HepG2 (cell line): ENCODE measurements around the gene UTF1. TPM values are rescaled to one million over a fixed set of nuclear protein-coding genes. Genes with fewer than 3 reads are reported as not detected.

Experiments
- ATAC-seq: fragments of 200-7000 bp; cut with Tn5 transposase; 3 replicates; pipeline ENCODE4 v1.9.1; 2020; ENCODE audit warnings: mild to moderate bottlenecking, moderate library complexity
- BruUV-seq: library from RNA; stranded (reverse); fragments of 400-500 nt; replicated peaks from 2 replicates; lab custom pipeline; 2021; lab: Mats Ljungman, UMichigan
- CTCF ChIA-PET: fragments of 300-600 bp; formaldehyde crosslinking; extraction: SDS; loops from one replicate; lab custom pipeline; 2021; ENCODE audit warnings: low total read pairs, inconsistent platforms, low intra/inter-chr PET ratio; lab: Yijun Ruan, JAX
- POLR2A ChIA-PET: fragments of 350-600 bp; sonication (Branson Sonifier 250); formaldehyde crosslinking; loops from one replicate; lab custom pipeline; 2020; ENCODE audit warnings: antibody characterized with exemption, inconsistent platforms; lab: Yijun Ruan, JAX
- DNase-seq: peaks from one replicate; pipeline ENCODE4 v3.0.0-alpha.2; 2015; ENCODE audit warnings: low spot score
- FAIRE-seq: peaks from 3 replicates; lab custom pipeline; 2011; peaks lifted over from hg19 to GRCh38; lab: Jason Lieb, UNC
- H2AFZ ChIP-seq: one replicate; pipeline ENCODE4 v1.6.1; 2011; ENCODE audit warnings: low read length, inconsistent platforms
- H3K27ac ChIP-seq: fragments of 300-600 bp; 3 replicates; pipeline ENCODE4 v1.8.0; 2011; ENCODE audit warnings: mixed run types, mild to moderate bottlenecking, mixed read lengths, low read length, inconsistent platforms; ENCODE audit not compliant: insufficient read depth; ENCODE audit errors: extremely low read length
- H3K27me3 ChIP-seq, 2 experiments: fragments of 200-600 bp in 1 of 2; 2 replicates in 1 of 2; 3 replicates in 1 of 2; pipeline versions ENCODE4 v1.6.0 to v1.8.0; 2011; ENCODE audit warnings: low read length in 2 of 2, mild to moderate bottlenecking in 2 of 2, moderate library complexity in 2 of 2, inconsistent platforms in 1 of 2; ENCODE audit not compliant: insufficient read depth in 2 of 2, control insufficient read depth in 1 of 2
- H3K36me3 ChIP-seq, 2 experiments: fragments of 200-600 bp in 1 of 2; replicated peaks in 1 of 2; 2 replicates in 1 of 2; 3 replicates in 1 of 2; pipeline versions ENCODE4 v1.5.1 to v1.8.0; 2011; ENCODE audit warnings: low read length in 2 of 2, inconsistent platforms in 1 of 2; ENCODE audit not compliant: insufficient read depth in 2 of 2, control insufficient read depth in 1 of 2
- H3K4me1 ChIP-seq: 2 replicates; pipeline ENCODE4 v1.5.1; 2012; ENCODE audit warnings: low read length, inconsistent platforms; ENCODE audit not compliant: insufficient read depth
- H3K4me2 ChIP-seq: 2 replicates; pipeline ENCODE4 v1.6.0; 2011; ENCODE audit warnings: low read depth, low read length, inconsistent platforms
- H3K4me3 ChIP-seq, 3 experiments: fragments of 200-600 bp in 1 of 3; sonication (generic), shearing (Covaris generic) in 1 of 3; replicated peaks in 1 of 3; 2 replicates each; pipeline ENCODE4 v1.5.1; 2011 to 2016; ENCODE audit warnings: low read length in 3 of 3, inconsistent platforms in 2 of 3, low read depth in 2 of 3, mild to moderate bottlenecking in 2 of 3, control low read depth in 1 of 3, mixed read lengths in 1 of 3; ENCODE audit not compliant: insufficient read depth in 1 of 3
- H3K79me2 ChIP-seq: one replicate; pipeline ENCODE4 v1.6.1; 2011; ENCODE audit warnings: low read length, inconsistent platforms; ENCODE audit not compliant: insufficient read depth
- H3K9ac ChIP-seq: 2 replicates; pipeline ENCODE4 v1.6.0; 2011; ENCODE audit warnings: mild to moderate bottlenecking, low read depth, low read length, inconsistent platforms; ENCODE audit not compliant: insufficient read depth
- H3K9me3 ChIP-seq: 2 replicates; pipeline ENCODE4 v1.5.1; 2012; ENCODE audit warnings: mild to moderate bottlenecking, low read length
- H4K20me1 ChIP-seq: 2 replicates; pipeline ENCODE4 v1.6.0; 2011; ENCODE audit warnings: inconsistent platforms, mild to moderate bottlenecking, low read length, moderate library complexity; ENCODE audit not compliant: insufficient read depth
- ELF3 ChIP-seq: IDR thresholded peaks from 2 replicates; pipeline ENCODE4 v1.6.1; 2016; ENCODE audit warnings: missing genetic modification reagents, missing compliant biosample characterization
- EZH2 ChIP-seq: conservative IDR thresholded peaks from 2 replicates; pipeline ENCODE4 v1.6.1; 2012; ENCODE audit warnings: mild to moderate bottlenecking, low read depth, low read length, moderate library complexity
- MED8 ChIP-seq: sonication (generic); formaldehyde crosslinking; IDR thresholded peaks from 2 replicates; pipeline ENCODE4 v1.8.1; 2023; ENCODE audit warnings: mild to moderate bottlenecking, missing genetic modification reagents; ENCODE audit not compliant: insufficient replicate concordance
- PLRG1 ChIP-seq: fragments of 450-650 bp; conservative IDR thresholded peaks from 2 replicates; pipeline ENCODE4 v1.6.1; 2016
- ZNF263 ChIP-seq: sonication (generic); formaldehyde crosslinking; IDR thresholded peaks from 2 replicates; pipeline ENCODE4 v1.4.0; 2020; ENCODE audit warnings: missing genetic modification reagents
- WGBS: methylation state at CpG from one replicate; pipeline ENCODE4 v1.1.6; 2017; ENCODE audit warnings: low lambda C conversion rate; 5-methylcytosine and 5-hydroxymethylcytosine counted together
- in situ Hi-C: cut with HindIII; loops from 2 replicates; pipeline ENCODE4 v1.10.0; 2017; ENCODE audit warnings: low pct_unique_long_range_greater_than_20kb; ENCODE audit not compliant: extremely low pct_ligation_motif_present
- intact Hi-C: fragments of 100-400 bp; cut with micrococcal nuclease; formaldehyde crosslinking; loops from one replicate; pipeline ENCODE4 v1.10.0; 2022; ENCODE audit not compliant: unreplicated experiment
- polyA plus RNA-seq, 8 experiments: library from polyadenylated mRNA; depleted of rRNA in 3 of 8; stranded (reverse) in 7 of 8; unstranded in 1 of 8; fragments of >200 nt; fragmentation: Illumina TruSeq in 4 of 8; extraction: Trizol in 4 of 8; gene quantifications; 2 replicates each; pipeline versions ENCODE4 v1.2.1 to v1.2.3, GENCODE V29; 2011 to 2016; ENCODE audit warnings: low read depth in 4 of 8, missing spikeins in 1 of 8, mixed read lengths in 1 of 8; ENCODE audit not compliant: insufficient read depth in 1 of 8
- total RNA-seq, 5 experiments: library from RNA; depleted of rRNA; stranded (reverse); fragments of >200 nt; fragmentation: Illumina TruSeq; extraction: Trizol; gene quantifications; 2 replicates each; pipeline ENCODE4 v1.2.3, GENCODE V29; 2016; ENCODE audit warnings: low read depth in 1 of 5
- TF ChIP-seq, protein P1 (sequence below): sonication (generic); formaldehyde crosslinking; IDR thresholded peaks from 2 replicates; pipeline ENCODE4 v1.5.0; 2020; ENCODE audit warnings: mild to moderate bottlenecking, missing genetic modification reagents

The UTF1 gene
- total and polyA plus RNA-seq, 2 of the 13 experiments (the other 11 are each of a cell fraction or from before 2014, with no cell fraction given) = not detected

DNA sequence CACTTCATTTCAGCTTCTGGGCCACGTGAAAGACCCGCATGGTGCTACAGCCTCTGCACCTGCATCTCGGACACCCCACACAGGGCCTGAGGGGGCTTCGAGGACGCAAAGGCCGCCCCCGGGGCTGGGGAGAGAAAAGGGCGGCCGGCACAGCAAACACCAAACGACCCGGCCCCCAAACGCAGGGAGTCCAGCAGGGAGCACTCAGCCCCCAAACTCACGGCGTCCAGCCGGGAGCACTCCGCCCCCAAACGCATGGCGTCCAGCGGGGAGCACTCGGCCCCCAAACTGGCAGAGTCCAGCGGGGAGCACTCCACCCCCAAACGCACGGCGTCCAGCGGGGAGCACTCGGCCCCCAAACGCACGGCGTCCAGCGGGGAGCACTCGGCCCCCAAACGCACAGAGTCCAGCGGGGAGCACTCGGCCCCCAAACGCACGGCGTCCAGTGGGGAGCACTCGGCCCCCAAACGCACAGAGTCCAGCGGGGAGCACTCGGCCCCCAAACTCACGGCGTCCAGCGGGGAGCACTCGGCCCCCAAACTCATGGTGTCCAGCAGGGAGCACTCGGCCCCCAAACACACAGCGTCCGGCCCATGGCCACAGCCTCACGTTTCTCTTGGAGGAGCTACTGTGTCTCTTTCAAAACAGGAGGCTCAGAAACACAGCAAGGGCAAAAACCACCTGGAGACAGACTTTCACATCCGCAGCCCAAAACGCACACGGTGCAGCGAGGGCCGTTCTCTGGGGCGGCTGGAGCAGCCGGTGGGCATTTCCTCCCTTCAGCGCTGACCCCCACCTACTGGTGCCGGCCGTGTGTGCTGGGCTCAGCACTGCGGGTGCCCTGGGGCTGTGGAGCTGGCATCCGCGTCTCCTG is 27.0 kb upstream of the UTF1 start:
- H3K4me1 ChIP-seq = no peaks in the 10 kb centered on the region
- ATAC-seq (no peak), DNase-seq (no peak)
- 15% methylated on average over 4 of the region's 62 CpGs for WGBS
- CTCF ChIA-PET = no interaction called here
- intact Hi-C loops = no loop called here
- H3K4me3 ChIP-seq = no peak overlapping the region
- H3K4me2 ChIP-seq = no peak overlapping the region
- no TSS peak for BruUV-seq
- TF ChIP-seq ZNF263 (peak; percentile 66; the same call in 1 of the 2 replicates), MED8 (CRISPR knock-in tag) (no peak), ELF3 (no peak), PLRG1 (no peak), EZH2 (0 out of 2 replicates have a peak, but pooled peaks have one; percentile 7)
- TF ChIP-seq, protein P1, sequence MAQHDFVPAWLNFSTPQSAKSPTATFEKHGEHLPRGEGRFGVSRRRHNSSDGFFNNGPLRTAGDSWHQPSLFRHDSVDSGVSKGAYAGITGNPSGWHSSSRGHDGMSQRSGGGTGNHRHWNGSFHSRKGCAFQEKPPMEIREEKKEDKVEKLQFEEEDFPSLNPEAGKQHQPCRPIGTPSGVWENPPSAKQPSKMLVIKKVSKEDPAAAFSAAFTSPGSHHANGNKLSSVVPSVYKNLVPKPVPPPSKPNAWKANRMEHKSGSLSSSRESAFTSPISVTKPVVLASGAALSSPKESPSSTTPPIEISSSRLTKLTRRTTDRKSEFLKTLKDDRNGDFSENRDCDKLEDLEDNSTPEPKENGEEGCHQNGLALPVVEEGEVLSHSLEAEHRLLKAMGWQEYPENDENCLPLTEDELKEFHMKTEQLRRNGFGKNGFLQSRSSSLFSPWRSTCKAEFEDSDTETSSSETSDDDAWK (CRISPR knock-in tag) = no peak
- TF ChIP-seq, all 625 proteins: peak for 2
- Histone ChIP-seq H3K36me3 (no peaks in the 10 kb centered on the region), H4K20me1 (no peaks in the 10 kb centered on the region), H2AFZ (no peak overlapping the region), H3K9me3 (no peaks in the 10 kb centered on the region), H3K27me3 (peaks cover 32 to 84% of the 10 kb centered on the region in 2 experiments; a peak in 4 of 5 replicates), H3K79me2 (no peaks in the 10 kb centered on the region), H3K9ac (no peak overlapping the region), H3K27ac (no peak overlapping the region)
- POLR2A ChIA-PET = no interaction called here
- FAIRE-seq = no peak
- in situ Hi-C loops = no loop called here
